ENCODE results near the gene RBM19. TPM values are rescaled to one million over a fixed set of nuclear protein-coding genes. Genes with fewer than 3 reads are reported as not detected.

RBM19 gene
- total and polyA plus RNA-seq, 12 donors, result 13.3 to 26.6 (median 16.2) TPM

DNA sequence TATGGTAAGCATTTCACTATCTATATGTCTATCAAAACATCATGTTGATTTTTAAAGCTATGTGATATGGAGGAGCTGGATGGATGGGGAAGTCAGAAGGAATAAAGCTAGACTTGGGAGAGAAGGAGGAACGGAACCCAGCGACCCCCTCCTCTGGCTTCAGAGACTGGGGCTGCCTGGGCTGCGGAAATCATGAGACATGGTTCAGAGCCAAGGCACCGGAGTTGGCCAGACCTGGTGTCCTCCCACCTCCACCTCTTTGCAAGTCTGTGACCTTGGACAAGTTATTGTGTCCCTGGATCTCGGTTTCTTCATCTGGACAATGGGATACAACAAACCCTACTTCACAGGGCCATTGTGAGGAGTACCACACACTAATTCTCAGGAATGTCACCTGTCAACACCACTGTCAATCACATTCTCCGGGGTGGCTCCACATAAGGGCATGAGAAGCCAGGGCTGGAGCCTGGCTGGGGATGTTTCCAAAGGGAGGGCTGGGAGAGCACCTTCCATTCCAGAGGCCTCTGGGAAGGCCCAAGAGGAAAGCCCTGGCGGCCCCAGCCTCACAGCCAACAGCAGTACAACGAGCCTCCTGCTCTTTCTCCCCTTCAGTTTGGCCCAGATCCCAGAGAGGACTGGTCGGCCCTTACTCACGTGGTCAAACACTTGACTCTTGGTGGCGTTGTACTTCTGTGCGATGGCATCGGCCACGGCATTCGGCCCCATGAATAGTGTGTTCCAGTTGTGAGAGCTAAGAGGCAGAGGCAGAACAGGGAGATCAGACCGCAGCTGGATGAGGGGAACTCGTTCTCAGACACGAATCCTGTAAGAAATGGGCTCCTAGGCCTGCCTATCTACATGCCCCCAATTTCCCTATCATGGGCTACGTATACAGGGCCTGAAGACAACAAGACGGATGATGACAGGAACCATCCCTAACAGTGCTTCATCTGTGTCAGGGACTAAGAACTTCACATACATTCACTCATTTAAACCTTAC lies 20.7 kb downstream of the RBM19 start:
- DNase-seq (no peak), ATAC-seq (no peak)
- Histone ChIP-seq H3K9me3 (no peaks in the 10 kb centered on the region), H3K4me3 (no peak overlapping the region), H3K27ac (no peak overlapping the region), H3K4me1 (no peaks in the 10 kb centered on the region), H3K36me3 (peaks cover 0 to 100% (median 52%) of the 10 kb centered on the region in 9 donors), H3K27me3 (no peaks in the 10 kb centered on the region)
- WGBS, 2 donors, result 81 to 89% methylated on average over 20 of the region's 20 CpGs
- intact Hi-C loops (cut with DNase I), result no loop called here
- TF ChIP-seq, protein P1, sequence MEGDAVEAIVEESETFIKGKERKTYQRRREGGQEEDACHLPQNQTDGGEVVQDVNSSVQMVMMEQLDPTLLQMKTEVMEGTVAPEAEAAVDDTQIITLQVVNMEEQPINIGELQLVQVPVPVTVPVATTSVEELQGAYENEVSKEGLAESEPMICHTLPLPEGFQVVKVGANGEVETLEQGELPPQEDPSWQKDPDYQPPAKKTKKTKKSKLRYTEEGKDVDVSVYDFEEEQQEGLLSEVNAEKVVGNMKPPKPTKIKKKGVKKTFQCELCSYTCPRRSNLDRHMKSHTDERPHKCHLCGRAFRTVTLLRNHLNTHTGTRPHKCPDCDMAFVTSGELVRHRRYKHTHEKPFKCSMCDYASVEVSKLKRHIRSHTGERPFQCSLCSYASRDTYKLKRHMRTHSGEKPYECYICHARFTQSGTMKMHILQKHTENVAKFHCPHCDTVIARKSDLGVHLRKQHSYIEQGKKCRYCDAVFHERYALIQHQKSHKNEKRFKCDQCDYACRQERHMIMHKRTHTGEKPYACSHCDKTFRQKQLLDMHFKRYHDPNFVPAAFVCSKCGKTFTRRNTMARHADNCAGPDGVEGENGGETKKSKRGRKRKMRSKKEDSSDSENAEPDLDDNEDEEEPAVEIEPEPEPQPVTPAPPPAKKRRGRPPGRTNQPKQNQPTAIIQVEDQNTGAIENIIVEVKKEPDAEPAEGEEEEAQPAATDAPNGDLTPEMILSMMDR (IDR thresholded peaks at IDR 0.05), result no peak

DNA sequence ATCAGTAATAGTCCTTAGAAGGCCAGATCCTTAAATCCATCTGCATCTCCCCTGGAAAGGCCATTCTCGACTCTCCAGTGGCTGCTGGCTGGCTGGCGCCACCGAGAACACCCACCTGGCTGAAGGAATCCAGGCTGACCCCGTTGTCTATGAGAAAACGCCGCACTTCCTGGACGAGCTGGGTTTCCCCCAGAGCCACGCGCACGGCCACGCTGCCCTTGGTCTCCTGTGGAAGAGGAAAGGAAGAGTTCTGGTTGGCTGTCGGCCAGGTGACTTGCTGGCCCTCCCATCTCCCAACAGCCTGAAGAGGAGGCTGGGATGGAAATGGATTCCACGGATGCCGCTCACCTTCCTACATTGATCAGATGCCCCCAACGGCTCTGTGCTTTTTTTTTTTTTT lies 23.9 kb downstream of the RBM19 start:
- Histone ChIP-seq H3K27me3 (no peaks in the 10 kb centered on the region), H3K4me1 (no peaks in the 10 kb centered on the region), H3K9me3 (no peaks in the 10 kb centered on the region), H3K36me3 (peaks cover 0 to 100% (median 55%) of the 10 kb centered on the region in 9 donors), H3K27ac (no peak overlapping the region), H3K4me3 (no peak overlapping the region)
- DNase-seq (no peak), ATAC-seq (no peak)
- TF ChIP-seq, protein P1 (IDR thresholded peaks at IDR 0.05), result no peak
- WGBS, 2 donors, result 80 to 84% methylated on average over 15 of the region's 15 CpGs
- intact Hi-C loops (cut with DNase I), result no loop called here

DNA sequence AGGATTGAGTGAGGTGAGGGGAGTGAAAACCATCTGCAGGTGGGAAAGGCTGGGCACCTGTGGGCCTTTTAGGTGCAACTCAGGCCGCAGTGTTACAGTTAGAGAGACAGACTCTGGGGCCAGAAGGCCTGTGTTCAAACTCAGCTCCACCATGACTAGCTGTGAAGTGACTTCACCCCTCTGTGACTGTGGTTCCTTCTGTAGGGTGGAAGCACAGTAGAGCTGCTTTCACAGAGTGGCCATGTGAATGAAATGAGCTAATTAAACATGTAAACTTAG lies 25.0 kb downstream of the RBM19 start:
- no peak overlapping the region for H3K27ac ChIP-seq
- H3K27me3 ChIP-seq, result no peaks in the 10 kb centered on the region
- no peak overlapping the region for H3K4me3 ChIP-seq
- intact Hi-C loops (cut with DNase I), result no loop called here
- H3K9me3 ChIP-seq, result no peaks in the 10 kb centered on the region
- no peak for DNase-seq
- 94 to 96% methylated on average over 1 of the region's 1 CpG for WGBS, 2 donors
- H3K36me3 ChIP-seq, result peaks cover 0 to 100% (median 59%) of the 10 kb centered on the region in 9 donors
- no peak for ATAC-seq
- TF ChIP-seq, protein P1 (IDR thresholded peaks at IDR 0.05), result no peak
- no peaks in the 10 kb centered on the region for H3K4me1 ChIP-seq

DNA sequence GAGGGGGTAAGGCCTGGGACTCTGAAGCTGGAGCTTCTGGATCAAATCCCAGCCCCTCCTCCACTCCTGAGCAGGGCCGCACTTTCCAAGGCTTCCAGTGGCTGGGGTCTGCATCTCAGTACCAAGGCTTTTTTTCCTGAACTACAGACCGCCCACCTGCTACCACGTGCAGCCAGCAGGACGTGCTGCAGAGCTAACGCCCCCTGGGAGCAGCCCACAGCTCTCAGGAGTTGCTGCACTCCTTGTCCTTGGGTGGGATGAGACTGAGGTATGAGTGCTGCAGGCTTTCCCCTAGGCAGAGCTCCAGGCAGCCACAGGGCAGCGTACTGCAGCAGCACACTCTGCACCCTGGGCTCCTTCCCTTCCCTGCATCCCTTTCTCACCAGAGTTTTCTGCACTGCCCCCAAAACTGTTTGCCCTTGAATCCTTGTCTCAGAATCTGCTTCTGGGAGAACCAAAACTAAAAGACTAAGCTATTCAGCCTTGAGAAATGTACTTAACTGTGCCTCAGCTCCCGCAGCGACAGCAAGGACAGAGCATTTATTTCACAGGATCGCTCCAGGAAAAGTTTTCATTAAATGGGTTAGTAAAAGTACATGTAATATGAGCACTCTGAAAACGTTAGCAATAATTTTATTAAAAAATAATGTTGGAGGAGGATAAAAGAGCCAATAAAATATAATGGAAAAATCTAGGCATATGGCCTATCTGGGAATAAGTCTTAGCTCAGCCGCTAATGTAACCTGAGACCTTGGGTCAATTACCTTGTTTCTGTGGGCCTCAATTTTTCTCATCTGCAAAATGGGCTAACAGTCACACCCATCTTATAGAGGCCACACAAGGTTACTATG lies 25.5 kb downstream of the RBM19 start:
- ATAC-seq, result no peak

More for the DNA sequence above, 25.5 kb downstream of the RBM19 start:
- 80 to 88% methylated on average over 11 of the region's 11 CpGs for WGBS, 2 donors
- no peak for DNase-seq
- H3K27ac ChIP-seq, result no peak overlapping the region
- no peaks in the 10 kb centered on the region for H3K4me1 ChIP-seq
- peaks cover 0 to 100% (median 60%) of the 10 kb centered on the region in 9 donors for H3K36me3 ChIP-seq
- no peak overlapping the region for H3K4me3 ChIP-seq
- H3K27me3 ChIP-seq, result no peaks in the 10 kb centered on the region
- no peaks in the 10 kb centered on the region for H3K9me3 ChIP-seq
- TF ChIP-seq, protein P1 (IDR thresholded peaks at IDR 0.05), result no peak
- intact Hi-C loops (cut with DNase I), result no loop called here

Measured in heart right ventricle (tissue), 16 donors.